Nephron (organoid): ENCODE data around the gene CSNK1G3.

Experiments
- H3K27ac Mint-ChIP-seq, 3 experiments: 2 replicates each; pipeline ENCODE4 v1.8.0; 2020; ENCODE audit warnings: mixed read lengths in 3 of 3, mild to moderate bottlenecking in 2 of 3, moderate library complexity in 1 of 3
- H3K27me3 Mint-ChIP-seq: 2 replicates; pipeline ENCODE4 v1.8.0; 2021; ENCODE audit warnings: low read depth, mild to moderate bottlenecking, moderate library complexity, mixed read lengths
- H3K36me3 Mint-ChIP-seq: 2 replicates; pipeline ENCODE4 v1.8.0; 2020; ENCODE audit warnings: low read depth, mixed read lengths
- H3K4me1 Mint-ChIP-seq: 2 replicates; pipeline ENCODE4 v1.8.0; 2020; ENCODE audit warnings: mixed read lengths
- H3K4me3 Mint-ChIP-seq, 3 experiments: 2 replicates each; pipeline ENCODE4 v1.8.0; 2020; ENCODE audit warnings: mild to moderate bottlenecking in 3 of 3, mixed read lengths in 3 of 3, moderate library complexity in 2 of 3
- H3K9me3 Mint-ChIP-seq: 2 replicates; pipeline ENCODE4 v1.8.0; 2020; ENCODE audit warnings: mixed read lengths
- TF ChIP-seq, protein P1 (sequence below), 3 experiments: fragments of 200-600 bp; sonication (generic); IDR thresholded peaks; one replicate each; pipeline ENCODE4 v1.5.0; 2021; ENCODE audit warnings: antibody characterized with exemption in 3 of 3; ENCODE audit not compliant: unreplicated experiment in 3 of 3

Gene CSNK1G3

DNA sequence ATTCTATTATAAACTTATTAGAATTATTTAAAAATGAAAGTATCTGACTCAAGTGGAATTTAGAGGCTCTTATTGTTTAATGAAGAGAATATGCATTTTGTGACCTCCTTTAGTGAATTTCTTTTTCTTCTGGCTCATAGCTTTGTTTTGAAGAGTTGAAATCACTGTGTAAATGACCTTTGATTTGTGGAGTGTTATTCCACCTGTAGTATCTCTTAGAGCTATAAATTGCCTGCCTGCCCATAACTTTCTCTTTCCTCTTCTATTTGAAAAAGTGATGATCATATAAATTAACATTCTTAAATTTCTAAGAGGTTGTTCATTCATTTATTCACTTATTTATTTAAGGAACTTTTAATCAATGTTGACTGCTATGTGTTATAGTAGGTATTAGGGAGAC is 16.1 kb downstream of the CSNK1G3 start:
- H3K4me3 Mint-ChIP-seq, result no peak overlapping the region
- no peaks in the 10 kb centered on the region for H3K27me3 Mint-ChIP-seq
- H3K9me3 Mint-ChIP-seq, result no peaks in the 10 kb centered on the region
- TF ChIP-seq, protein P1, sequence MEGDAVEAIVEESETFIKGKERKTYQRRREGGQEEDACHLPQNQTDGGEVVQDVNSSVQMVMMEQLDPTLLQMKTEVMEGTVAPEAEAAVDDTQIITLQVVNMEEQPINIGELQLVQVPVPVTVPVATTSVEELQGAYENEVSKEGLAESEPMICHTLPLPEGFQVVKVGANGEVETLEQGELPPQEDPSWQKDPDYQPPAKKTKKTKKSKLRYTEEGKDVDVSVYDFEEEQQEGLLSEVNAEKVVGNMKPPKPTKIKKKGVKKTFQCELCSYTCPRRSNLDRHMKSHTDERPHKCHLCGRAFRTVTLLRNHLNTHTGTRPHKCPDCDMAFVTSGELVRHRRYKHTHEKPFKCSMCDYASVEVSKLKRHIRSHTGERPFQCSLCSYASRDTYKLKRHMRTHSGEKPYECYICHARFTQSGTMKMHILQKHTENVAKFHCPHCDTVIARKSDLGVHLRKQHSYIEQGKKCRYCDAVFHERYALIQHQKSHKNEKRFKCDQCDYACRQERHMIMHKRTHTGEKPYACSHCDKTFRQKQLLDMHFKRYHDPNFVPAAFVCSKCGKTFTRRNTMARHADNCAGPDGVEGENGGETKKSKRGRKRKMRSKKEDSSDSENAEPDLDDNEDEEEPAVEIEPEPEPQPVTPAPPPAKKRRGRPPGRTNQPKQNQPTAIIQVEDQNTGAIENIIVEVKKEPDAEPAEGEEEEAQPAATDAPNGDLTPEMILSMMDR (IDR thresholded peaks at IDR 0.05; ENCODE audit: unreplicated experiment in 3 of 3), result no peak
- H3K36me3 Mint-ChIP-seq, result peaks cover 3% of the 10 kb centered on the region
- H3K27ac Mint-ChIP-seq, result no peak overlapping the region
- peaks cover 24% of the 10 kb centered on the region for H3K4me1 Mint-ChIP-seq

DNA sequence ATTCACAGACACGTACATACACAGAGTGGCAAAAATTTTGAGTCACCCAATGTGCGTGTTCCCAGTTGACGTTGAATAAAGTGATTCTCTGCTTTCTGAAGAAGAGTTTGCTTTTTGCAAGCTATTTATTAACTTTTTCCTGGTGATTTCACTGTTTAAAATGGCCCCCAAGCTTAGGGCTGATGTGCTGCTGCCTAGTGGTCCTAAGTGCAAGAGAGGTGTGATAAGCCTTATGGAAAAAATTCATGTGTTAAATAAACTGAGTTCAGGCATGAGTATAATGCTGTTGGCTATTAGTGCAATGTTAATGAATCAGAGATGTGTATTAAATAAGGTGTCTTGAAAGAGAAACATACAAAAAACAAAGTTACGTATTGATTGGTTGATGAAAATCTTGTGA is 16.9 kb downstream of the CSNK1G3 start:
- Mint-ChIP-seq H3K4me3 (no peak overlapping the region), H3K36me3 (peaks cover 3% of the 10 kb centered on the region)
- TF ChIP-seq, protein P1 (IDR thresholded peaks at IDR 0.05; ENCODE audit: unreplicated experiment in 3 of 3), result no peak

DNA sequence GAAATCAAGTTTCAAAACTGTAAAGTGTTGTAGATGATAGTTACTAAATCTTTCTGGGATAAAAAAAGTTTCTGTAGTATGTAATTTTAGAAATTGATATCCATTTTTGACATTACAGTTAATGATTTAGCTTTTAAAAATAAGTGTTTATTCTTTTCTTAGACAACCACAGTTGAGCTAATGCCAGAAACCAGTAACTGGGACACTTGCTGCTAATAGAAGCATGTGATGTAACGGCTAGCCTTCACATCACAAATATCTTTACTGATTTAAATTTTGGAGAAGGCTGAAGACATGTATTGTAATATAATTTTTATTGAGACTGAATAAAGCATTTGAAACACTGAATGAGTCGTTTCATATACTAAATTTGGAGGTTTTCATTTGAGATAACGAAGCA is 18.8 kb downstream of the CSNK1G3 start:
- TF ChIP-seq, protein P1 (IDR thresholded peaks at IDR 0.05; ENCODE audit: unreplicated experiment in 3 of 3), result no peak
- H3K27ac Mint-ChIP-seq, result no peak overlapping the region
- H3K9me3 Mint-ChIP-seq, result no peaks in the 10 kb centered on the region

More for the DNA sequence above, 16.9 kb downstream of the CSNK1G3 start:
- Mint-ChIP-seq H3K4me1 (peaks cover 22% of the 10 kb centered on the region), H3K27ac (no peak overlapping the region), H3K27me3 (no peaks in the 10 kb centered on the region), H3K9me3 (no peaks in the 10 kb centered on the region)

DNA sequence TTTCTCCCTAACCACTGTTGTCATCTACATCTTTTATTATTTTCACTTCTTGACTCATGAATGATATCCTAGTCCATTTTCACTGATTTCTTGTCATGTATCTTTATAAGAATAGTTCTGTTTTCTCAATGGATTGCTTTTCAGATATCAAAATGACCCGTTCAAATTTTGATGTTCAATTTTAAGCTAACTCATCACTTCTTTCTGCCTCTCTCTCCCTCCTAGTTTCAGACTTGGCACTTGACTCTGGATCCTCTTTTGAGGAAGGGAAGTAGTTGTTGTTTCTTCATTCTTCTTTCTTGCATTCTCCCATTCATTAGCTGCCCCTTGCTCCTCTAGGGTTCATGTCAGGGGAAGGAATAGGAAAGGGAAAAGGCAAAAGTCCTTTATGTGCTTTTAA is 23.7 kb downstream of the CSNK1G3 start:
- TF ChIP-seq, protein P1 (IDR thresholded peaks at IDR 0.05; ENCODE audit: unreplicated experiment in 3 of 3), result no peak
- Mint-ChIP-seq H3K27ac (no peak overlapping the region), H3K9me3 (no peaks in the 10 kb centered on the region), H3K27me3 (no peaks in the 10 kb centered on the region), H3K36me3 (no peaks in the 10 kb centered on the region), H3K4me3 (no peak overlapping the region), H3K4me1 (peaks cover 4% of the 10 kb centered on the region)

More for the DNA sequence above, 18.8 kb downstream of the CSNK1G3 start:
- Mint-ChIP-seq H3K4me1 (peaks cover 11% of the 10 kb centered on the region), H3K4me3 (no peak overlapping the region), H3K36me3 (peaks cover 3% of the 10 kb centered on the region), H3K27me3 (no peaks in the 10 kb centered on the region)

DNA sequence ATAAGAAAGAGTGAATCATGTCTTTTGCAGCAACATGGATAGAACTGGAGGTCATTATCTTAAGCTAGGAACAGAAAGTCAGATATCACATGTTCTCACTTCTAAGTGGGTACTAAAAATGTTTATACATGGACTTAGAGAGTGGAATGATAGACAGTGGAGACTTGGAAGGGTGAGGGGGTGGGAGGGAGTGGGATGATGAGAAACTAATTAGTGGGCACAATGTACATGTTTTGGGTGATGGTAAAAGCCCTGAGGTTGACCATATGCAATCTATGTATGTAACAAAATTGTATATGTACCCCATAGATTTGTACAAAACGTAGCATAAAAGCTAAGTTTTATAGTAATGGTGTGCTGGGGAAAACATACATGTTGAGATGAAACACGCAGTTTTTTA is 25.3 kb downstream of the CSNK1G3 start:
- Mint-ChIP-seq H3K27me3 (no peaks in the 10 kb centered on the region), H3K4me3 (no peak overlapping the region), H3K4me1 (peaks cover 4% of the 10 kb centered on the region), H3K36me3 (no peaks in the 10 kb centered on the region), H3K9me3 (no peaks in the 10 kb centered on the region), H3K27ac (no peak overlapping the region)
- TF ChIP-seq, protein P1 (IDR thresholded peaks at IDR 0.05; ENCODE audit: unreplicated experiment in 3 of 3), result no peak

DNA sequence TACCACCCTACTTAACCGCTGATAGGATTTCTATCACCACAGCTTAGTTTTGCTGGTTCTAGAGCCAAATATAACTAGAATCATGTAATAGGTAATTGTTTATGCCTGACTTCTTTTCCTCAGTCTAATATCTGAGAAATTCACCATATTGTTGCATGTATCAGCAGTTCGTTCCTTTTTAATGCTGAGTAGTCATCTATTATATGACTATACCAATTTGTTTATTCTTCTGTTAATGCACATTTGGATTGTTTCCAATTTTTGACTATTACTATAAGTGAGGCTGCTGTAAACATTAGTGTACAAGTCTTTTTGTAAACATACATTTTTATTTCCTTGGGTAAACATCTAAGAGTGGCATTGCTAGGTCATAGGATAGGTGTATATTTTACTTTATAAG is 25.9 kb downstream of the CSNK1G3 start:
- H3K4me1 Mint-ChIP-seq, result peaks cover 4% of the 10 kb centered on the region
- H3K4me3 Mint-ChIP-seq, result no peak overlapping the region
- H3K36me3 Mint-ChIP-seq, result no peaks in the 10 kb centered on the region
- H3K27me3 Mint-ChIP-seq, result no peaks in the 10 kb centered on the region
- TF ChIP-seq, protein P1 (IDR thresholded peaks at IDR 0.05; ENCODE audit: unreplicated experiment in 3 of 3), result no peak
- no peak overlapping the region for H3K27ac Mint-ChIP-seq
- no peaks in the 10 kb centered on the region for H3K9me3 Mint-ChIP-seq
